HL-60 (cell line): ENCODE measurements around the gene TSHZ2.

Experiments
- POLR2AphosphoS5 ChIP-seq: IDR thresholded peaks from 2 replicates; pipeline ENCODE4 v1.6.1; 2012; ENCODE audit warnings: low read depth
- TF ChIP-seq, protein P1 (sequence below): IDR thresholded peaks from one replicate; pipeline ENCODE4 v1.5.1; 2011; ENCODE audit warnings: low read length, control low read depth, inconsistent platforms; ENCODE audit not compliant: insufficient read depth

DNA sequence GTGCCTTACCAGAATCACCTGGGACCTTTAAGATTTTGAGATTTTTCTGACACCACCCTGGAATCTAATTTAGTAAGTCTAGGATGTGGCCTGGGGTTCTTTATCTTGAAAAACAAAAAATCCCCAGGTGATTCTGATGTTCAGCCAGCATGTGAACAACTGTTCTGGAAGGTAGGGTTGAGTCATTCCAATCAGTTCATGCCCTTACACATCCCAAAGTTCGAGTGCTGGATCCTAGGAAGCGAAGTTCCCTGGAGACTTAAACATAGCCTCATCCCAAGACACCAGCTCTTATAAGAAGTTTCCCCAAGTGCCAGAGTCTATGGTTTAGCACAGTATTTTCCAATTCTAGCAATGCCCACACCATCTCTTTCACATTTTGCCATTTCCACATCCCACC, 6.3 kb upstream of the TSHZ2 start:
- TF ChIP-seq, protein P1, sequence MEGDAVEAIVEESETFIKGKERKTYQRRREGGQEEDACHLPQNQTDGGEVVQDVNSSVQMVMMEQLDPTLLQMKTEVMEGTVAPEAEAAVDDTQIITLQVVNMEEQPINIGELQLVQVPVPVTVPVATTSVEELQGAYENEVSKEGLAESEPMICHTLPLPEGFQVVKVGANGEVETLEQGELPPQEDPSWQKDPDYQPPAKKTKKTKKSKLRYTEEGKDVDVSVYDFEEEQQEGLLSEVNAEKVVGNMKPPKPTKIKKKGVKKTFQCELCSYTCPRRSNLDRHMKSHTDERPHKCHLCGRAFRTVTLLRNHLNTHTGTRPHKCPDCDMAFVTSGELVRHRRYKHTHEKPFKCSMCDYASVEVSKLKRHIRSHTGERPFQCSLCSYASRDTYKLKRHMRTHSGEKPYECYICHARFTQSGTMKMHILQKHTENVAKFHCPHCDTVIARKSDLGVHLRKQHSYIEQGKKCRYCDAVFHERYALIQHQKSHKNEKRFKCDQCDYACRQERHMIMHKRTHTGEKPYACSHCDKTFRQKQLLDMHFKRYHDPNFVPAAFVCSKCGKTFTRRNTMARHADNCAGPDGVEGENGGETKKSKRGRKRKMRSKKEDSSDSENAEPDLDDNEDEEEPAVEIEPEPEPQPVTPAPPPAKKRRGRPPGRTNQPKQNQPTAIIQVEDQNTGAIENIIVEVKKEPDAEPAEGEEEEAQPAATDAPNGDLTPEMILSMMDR: no peak
- TF ChIP-seq POLR2AphosphoS5: no peak
